DMS153 treated with DMSO at 0.1 percent for 48 hours (cell line): ENCODE measurements around the gene C11orf65.

Experiments
- DNase-seq: peaks from one replicate; lab custom pipeline; 2025; ENCODE audit not compliant: unreplicated experiment; lab: John Stamatoyannopoulos, UW

Gene C11orf65

GRCh38 chr11:108370990-108371389 is 96.3 kb downstream of the C11orf65 start:
- no peak for DNase-seq

- no peak for DNase-seq
Observed at GRCh38 chr11:108370315-108370714, 97.0 kb downstream of the C11orf65 start.

- DNase-seq: no peak
Observed at GRCh38 chr11:108369064-108369463, 98.3 kb downstream of the C11orf65 start.

- no peak for DNase-seq
Observed at GRCh38 chr11:108368134-108368533, 99.2 kb downstream of the C11orf65 start.

- DNase-seq: no peak
Observed at GRCh38 chr11:108364159-108364558, 103.2 kb downstream of the C11orf65 start.

GRCh38 chr11:108351468-108351867 is 115.9 kb downstream of the C11orf65 start:
- DNase-seq: no peak

- no peak for DNase-seq
Observed at GRCh38 chr11:108346451-108346850, 120.9 kb downstream of the C11orf65 start.

GRCh38 chr11:108345767-108346166 is 121.6 kb downstream of the C11orf65 start:
- DNase-seq: no peak

GRCh38 chr11:108343714-108344113 is 123.6 kb downstream of the C11orf65 start:
- no peak for DNase-seq

- no peak for DNase-seq
Observed at GRCh38 chr11:108341654-108342053, 125.7 kb downstream of the C11orf65 start.

- no peak for DNase-seq
Observed at GRCh38 chr11:108340973-108341372, 126.4 kb downstream of the C11orf65 start.

GRCh38 chr11:108338750-108339149 is 128.6 kb downstream of the C11orf65 start:
- DNase-seq: no peak

- DNase-seq: no peak
Observed at GRCh38 chr11:108333403-108333899, 133.9 kb downstream of the C11orf65 start.
